ENCODE results near the gene BANK1. TPM values are rescaled to one million over a fixed set of nuclear protein-coding genes. Genes with fewer than 3 reads are reported as not detected.

BANK1 gene
- total RNA-seq, 1 donor from 2014 or later: 0.19 TPM

GRCh38 chr4:101761405-101761804 is 29.1 kb upstream of the BANK1 start:
- no peaks in the 10 kb centered on the region for H3F3A ChIP-seq (ENCODE audit: low read depth)
- no peaks in the 10 kb centered on the region for H4K20me1 ChIP-seq (ENCODE audit: low read depth)
- Mint-ChIP-seq H3K27me3 (ENCODE audit: insufficient read depth, low read depth) (no peaks in the 10 kb centered on the region), H3K4me3 (no peak overlapping the region), H3K27ac (peak overlapping the region; percentile 55), H3K9me3 (peaks cover 2% of the 10 kb centered on the region), H3K4me1 (peaks cover 5% of the 10 kb centered on the region), H3K36me3 (no peaks in the 10 kb centered on the region)
- TF ChIP-seq CTCF (IDR thresholded peaks at IDR 0.05) (no peak), EZH2phosphoT487 (IDR thresholded peaks at IDR 0.05) (no peak), EZH2 (IDR thresholded peaks at IDR 0.05) (no peak)
- DNase-seq (ENCODE audit: low spot score): no peak
- no peaks in the 10 kb centered on the region for H3K27me3 ChIP-seq
- no peaks in the 10 kb centered on the region for H3K36me3 ChIP-seq
- no peaks in the 10 kb centered on the region for H3K79me2 ChIP-seq (ENCODE audit: low read depth)
- H3K9ac ChIP-seq: no peak overlapping the region
- H3K4me3 ChIP-seq: no peak overlapping the region
- no peaks in the 10 kb centered on the region for H3K4me1 ChIP-seq
- H3K27ac ChIP-seq: no peak overlapping the region
- H3K9me3 ChIP-seq (ENCODE audit: low read depth): no peaks in the 10 kb centered on the region
- H3K4me2 ChIP-seq: no peak overlapping the region
- H2AFZ ChIP-seq (replicated peaks): peak overlapping the region; percentile 81

GRCh38 chr4:101762025-101762424 is 28.5 kb upstream of the BANK1 start:
- Histone ChIP-seq H3K27ac (no peak overlapping the region), H3K79me2 (ENCODE audit: low read depth) (no peaks in the 10 kb centered on the region), H2AFZ (replicated peaks) (peak overlapping the region; percentile 81), H3K4me2 (no peak overlapping the region), H3K27me3 (no peaks in the 10 kb centered on the region), H4K20me1 (ENCODE audit: low read depth) (no peaks in the 10 kb centered on the region), H3K4me1 (no peaks in the 10 kb centered on the region), H3K4me3 (no peak overlapping the region), H3K36me3 (no peaks in the 10 kb centered on the region), H3F3A (ENCODE audit: low read depth) (no peaks in the 10 kb centered on the region), H3K9ac (no peak overlapping the region), H3K9me3 (ENCODE audit: low read depth) (no peaks in the 10 kb centered on the region)
- no peaks in the 10 kb centered on the region for H3K36me3 Mint-ChIP-seq
- H3K27me3 Mint-ChIP-seq (ENCODE audit: insufficient read depth, low read depth): no peaks in the 10 kb centered on the region
- DNase-seq (ENCODE audit: low spot score): no peak
- TF ChIP-seq EZH2phosphoT487 (IDR thresholded peaks at IDR 0.05): no peak
- no peak for TF ChIP-seq CTCF (IDR thresholded peaks at IDR 0.05)
- no peak for TF ChIP-seq EZH2 (IDR thresholded peaks at IDR 0.05)
- peaks cover 5% of the 10 kb centered on the region for H3K4me1 Mint-ChIP-seq
- H3K27ac Mint-ChIP-seq: no peak overlapping the region
- H3K4me3 Mint-ChIP-seq: no peak overlapping the region
- peaks cover 7% of the 10 kb centered on the region for H3K9me3 Mint-ChIP-seq

- no peaks in the 10 kb centered on the region for H3K27me3 Mint-ChIP-seq (ENCODE audit: insufficient read depth, low read depth)
- no peak overlapping the region for H3K27ac Mint-ChIP-seq
- TF ChIP-seq EZH2 (IDR thresholded peaks at IDR 0.05): no peak
- no peak for TF ChIP-seq EZH2phosphoT487 (IDR thresholded peaks at IDR 0.05)
- no peak for TF ChIP-seq CTCF (IDR thresholded peaks at IDR 0.05)
- H3K4me1 Mint-ChIP-seq: peaks cover 5% of the 10 kb centered on the region
- Histone ChIP-seq H3K9me3 (ENCODE audit: low read depth) (no peaks in the 10 kb centered on the region), H3K4me2 (no peak overlapping the region), H3K79me2 (ENCODE audit: low read depth) (no peaks in the 10 kb centered on the region), H4K20me1 (ENCODE audit: low read depth) (no peaks in the 10 kb centered on the region), H3K36me3 (no peaks in the 10 kb centered on the region), H3K9ac (no peak overlapping the region), H3K4me3 (no peak overlapping the region), H3K27ac (no peak overlapping the region), H2AFZ (replicated peaks) (no peak overlapping the region), H3F3A (ENCODE audit: low read depth) (no peaks in the 10 kb centered on the region), H3K27me3 (no peaks in the 10 kb centered on the region), H3K4me1 (no peaks in the 10 kb centered on the region)
- no peak overlapping the region for H3K4me3 Mint-ChIP-seq
- peaks cover 12% of the 10 kb centered on the region for H3K9me3 Mint-ChIP-seq
- no peaks in the 10 kb centered on the region for H3K36me3 Mint-ChIP-seq
- no peak for DNase-seq (ENCODE audit: low spot score)
Measured at GRCh38 chr4:101762534-101762933, 28.0 kb upstream of the BANK1 start.
